ENCODE results near the gene HOXB6.

The HOXB6 gene

GRCh38 chr17:48624544-48625494 lies 20.0 kb upstream of the HOXB6 start:
- Mint-ChIP-seq H3K36me3 (ENCODE audit: low read depth) (peaks cover 52% of the 10 kb centered on the region), H3K27me3 (ENCODE audit: low read depth, poor library complexity) (peaks cover 17% of the 10 kb centered on the region), H3K9me3 (no peaks in the 10 kb centered on the region), H3K27ac (peak overlapping the region; percentile 100), H3K4me3 (peak overlapping the region; percentile 99), H3K4me1 (peaks cover 68% of the 10 kb centered on the region)
- no peak for TF ChIP-seq CTCF (IDR thresholded peaks at IDR 0.05)
- no peak for DNase-seq

- H3K27me3 Mint-ChIP-seq (ENCODE audit: low read depth, poor library complexity) = peaks cover 17% of the 10 kb centered on the region
- TF ChIP-seq CTCF (IDR thresholded peaks at IDR 0.05) = no peak
- peak overlapping the region; percentile 99 for H3K4me3 Mint-ChIP-seq
- peak overlapping the region; percentile 100 for H3K27ac Mint-ChIP-seq
- no peaks in the 10 kb centered on the region for H3K9me3 Mint-ChIP-seq
- no peak for DNase-seq
- H3K36me3 Mint-ChIP-seq (ENCODE audit: low read depth) = peaks cover 46% of the 10 kb centered on the region
- H3K4me1 Mint-ChIP-seq = peaks cover 67% of the 10 kb centered on the region
Observed at GRCh38 chr17:48624118-48624517, 19.3 kb upstream of the HOXB6 start.

- no peaks in the 10 kb centered on the region for H3K9me3 Mint-ChIP-seq
- H3K27me3 Mint-ChIP-seq (ENCODE audit: low read depth, poor library complexity) = peaks cover 15% of the 10 kb centered on the region
- H3K4me3 Mint-ChIP-seq = peak overlapping the region; percentile 99
- H3K27ac Mint-ChIP-seq = peak overlapping the region; percentile 100
- peaks cover 46% of the 10 kb centered on the region for H3K36me3 Mint-ChIP-seq (ENCODE audit: low read depth)
- TF ChIP-seq CTCF (IDR thresholded peaks at IDR 0.05) = no peak
- H3K4me1 Mint-ChIP-seq = peaks cover 67% of the 10 kb centered on the region
- DNase-seq = no peak
Observed at GRCh38 chr17:48623583-48623982, 18.8 kb upstream of the HOXB6 start.

- DNase-seq = no peak
- H3K27me3 Mint-ChIP-seq (ENCODE audit: low read depth, poor library complexity) = peaks cover 15% of the 10 kb centered on the region
- TF ChIP-seq CTCF (IDR thresholded peaks at IDR 0.05) = no peak
- H3K9me3 Mint-ChIP-seq = no peaks in the 10 kb centered on the region
- H3K27ac Mint-ChIP-seq = peak overlapping the region; percentile 100
- H3K4me1 Mint-ChIP-seq = peaks cover 65% of the 10 kb centered on the region
- peak overlapping the region; percentile 99 for H3K4me3 Mint-ChIP-seq
- H3K36me3 Mint-ChIP-seq (ENCODE audit: low read depth) = peaks cover 46% of the 10 kb centered on the region
Observed at GRCh38 chr17:48622857-48623256, 18.1 kb upstream of the HOXB6 start.

GRCh38 chr17:48621410-48622392 lies 16.9 kb upstream of the HOXB6 start:
- no peaks in the 10 kb centered on the region for H3K9me3 Mint-ChIP-seq
- DNase-seq = peak; percentile 52
- H3K4me3 Mint-ChIP-seq = peak overlapping the region; percentile 99
- peaks cover 51% of the 10 kb centered on the region for H3K36me3 Mint-ChIP-seq (ENCODE audit: low read depth)
- peaks cover 65% of the 10 kb centered on the region for H3K4me1 Mint-ChIP-seq
- peak overlapping the region; percentile 100 for H3K27ac Mint-ChIP-seq
- TF ChIP-seq CTCF (IDR thresholded peaks at IDR 0.05) = no peak
- peaks cover 17% of the 10 kb centered on the region for H3K27me3 Mint-ChIP-seq (ENCODE audit: low read depth, poor library complexity)

Measured in nephron progenitor cell (in vitro differentiated cells).